Progenitor cell of endocrine pancreas (in vitro differentiated cells): ENCODE measurements around the gene LITAFD. TPM values are rescaled to one million over a fixed set of nuclear protein-coding genes. Genes with fewer than 3 reads are reported as not detected.

Experiments used
- DNase-seq: peaks from one replicate; pipeline ENCODE4 v3.0.0; 2021; ENCODE audit warnings: low spot score; ENCODE audit not compliant: unreplicated experiment
- H3K27ac Mint-ChIP-seq: 2 replicates; pipeline ENCODE4 v1.8.0; 2021; ENCODE audit warnings: mild to moderate bottlenecking, moderate library complexity, mixed read lengths
- H3K27me3 Mint-ChIP-seq: 2 replicates; pipeline ENCODE4 v1.8.0; 2021; ENCODE audit warnings: mixed read lengths
- H3K36me3 Mint-ChIP-seq: 2 replicates; pipeline ENCODE4 v1.8.0; 2022; ENCODE audit warnings: mixed read lengths; ENCODE audit not compliant: insufficient read depth
- H3K4me1 Mint-ChIP-seq: 2 replicates; pipeline ENCODE4 v1.8.0; 2021; ENCODE audit warnings: low read depth, mixed read lengths
- H3K4me3 Mint-ChIP-seq: 2 replicates; pipeline ENCODE4 v1.8.0; 2021; ENCODE audit warnings: low read depth, mild to moderate bottlenecking, moderate library complexity, mixed read lengths
- H3K9me3 Mint-ChIP-seq: 2 replicates; pipeline ENCODE4 v1.8.0; 2021; ENCODE audit warnings: low read depth, mixed read lengths
- CTCF ChIP-seq: fragments of 200-600 bp; sonication (generic); IDR thresholded peaks from one replicate; pipeline ENCODE4 v1.5.0; 2021; ENCODE audit warnings: antibody characterized with exemption, mild to moderate bottlenecking; ENCODE audit not compliant: unreplicated experiment
- total RNA-seq: library from RNA; stranded (reverse); gene quantifications from 2 replicates; pipeline ENCODE4 v1.2.1, GENCODE V29; 2021

The LITAFD gene
- total RNA-seq, 1 donor from 2014 or later: not detected

GRCh38 chr16:8924214-8924613, 42.1 kb downstream of the LITAFD start:
- Mint-ChIP-seq H3K4me1 (peaks cover 5% of the 10 kb centered on the region), H3K27me3 (no peaks in the 10 kb centered on the region), H3K36me3 (peaks cover 31% of the 10 kb centered on the region), H3K4me3 (no peak overlapping the region), H3K27ac (peak overlapping the region; percentile 65), H3K9me3 (no peaks in the 10 kb centered on the region)
- DNase-seq: no peak
- no peak for TF ChIP-seq CTCF

GRCh38 chr16:8925455-8925854, 43.3 kb downstream of the LITAFD start:
- Mint-ChIP-seq H3K4me1 (peaks cover 6% of the 10 kb centered on the region), H3K27me3 (no peaks in the 10 kb centered on the region), H3K36me3 (peaks cover 28% of the 10 kb centered on the region), H3K9me3 (no peaks in the 10 kb centered on the region), H3K27ac (peak overlapping the region; percentile 29), H3K4me3 (no peak overlapping the region)
- no peak for DNase-seq
- no peak for TF ChIP-seq CTCF

- no peak for TF ChIP-seq CTCF
- H3K27ac Mint-ChIP-seq: no peak overlapping the region
- H3K27me3 Mint-ChIP-seq: no peaks in the 10 kb centered on the region
- no peaks in the 10 kb centered on the region for H3K9me3 Mint-ChIP-seq
- no peak for DNase-seq
- H3K4me3 Mint-ChIP-seq: no peak overlapping the region
- H3K36me3 Mint-ChIP-seq: peaks cover 25% of the 10 kb centered on the region
- H3K4me1 Mint-ChIP-seq: peaks cover 8% of the 10 kb centered on the region
Observed at GRCh38 chr16:8926827-8927226, 44.7 kb downstream of the LITAFD start.

- Mint-ChIP-seq H3K4me3 (no peak overlapping the region), H3K27me3 (no peaks in the 10 kb centered on the region), H3K27ac (no peak overlapping the region), H3K36me3 (peaks cover 24% of the 10 kb centered on the region), H3K4me1 (peaks cover 9% of the 10 kb centered on the region), H3K9me3 (no peaks in the 10 kb centered on the region)
- TF ChIP-seq CTCF: no peak
- no peak for DNase-seq
Observed at GRCh38 chr16:8928467-8928957, 46.4 kb downstream of the LITAFD start.

GRCh38 chr16:8929086-8929748, 47.1 kb downstream of the LITAFD start:
- no peak for DNase-seq
- H3K4me3 Mint-ChIP-seq: no peak overlapping the region
- no peaks in the 10 kb centered on the region for H3K9me3 Mint-ChIP-seq
- H3K27ac Mint-ChIP-seq: no peak overlapping the region
- no peak for TF ChIP-seq CTCF
- peaks cover 9% of the 10 kb centered on the region for H3K4me1 Mint-ChIP-seq
- H3K27me3 Mint-ChIP-seq: no peaks in the 10 kb centered on the region
- H3K36me3 Mint-ChIP-seq: peaks cover 24% of the 10 kb centered on the region
